Colonic mucosa (tissue), 4 donors: ENCODE results near the gene NFIA. TPM values are rescaled to one million over a fixed set of nuclear protein-coding genes. Genes with fewer than 3 reads are reported as not detected.

Source experiments
- DNase-seq: peaks from one replicate; pipeline ENCODE4 v3.0.0-alpha.2; 2020
- H3K27ac ChIP-seq: fragments of 200-600 bp; one replicate; pipeline ENCODE4 v1.8.0; 2021
- H3K27me3 ChIP-seq: fragments of 200-600 bp; one replicate; pipeline ENCODE4 v1.8.0; 2021
- H3K36me3 ChIP-seq: fragments of 200-600 bp; one replicate; pipeline ENCODE4 v1.8.0; 2021
- H3K4me1 ChIP-seq: fragments of 200-600 bp; one replicate; pipeline ENCODE4 v1.8.0; 2021; ENCODE audit warnings: mild to moderate bottlenecking
- H3K4me3 ChIP-seq: fragments of 200-600 bp; one replicate; pipeline ENCODE4 v1.8.0; 2021
- H3K9ac ChIP-seq, 2 donors: one replicate each; pipeline ENCODE4 v1.7.0; 2013; ENCODE audit warnings: control low read depth in 2 of 2, low read depth in 2 of 2, low read length in 2 of 2
- H3K9me3 ChIP-seq: fragments of 200-600 bp; one replicate; pipeline ENCODE4 v1.8.0; 2021
- CTCF ChIP-seq: fragments of 200-600 bp; IDR thresholded peaks from one replicate; pipeline ENCODE4 v1.8.0; 2022; ENCODE audit warnings: antibody characterized with exemption, mild to moderate bottlenecking
- intact Hi-C: fragments of 100-400 bp; cut with DNase I; formaldehyde crosslinking; loops from one replicate; pipeline ENCODE4 v1.14.1; 2022
- total RNA-seq, 2 donors: library from RNA; stranded (reverse); fragmentation: NEBNext Ultra II Directional in 1 of 2; extraction: Animal tissue kit (Norgen Biotek cat#: 25700) in 1 of 2; gene quantifications; one replicate each; pipeline ENCODE4 v1.2.1, GENCODE V29; 2021
- donor health status: healthy.
- donor health status: DM: no; HTN: no; CAD: no.
- donor health status: DM: no; HTN: no; CAD: no.

Gene NFIA
- total RNA-seq, 2 donors from 2014 or later, result 36.0 to 44.2 TPM

- Histone ChIP-seq H3K4me1 (no peaks in the 10 kb centered on the region), H3K27ac (no peak overlapping the region)
Measured at GRCh38 chr1:61110554-61110953, 28.2 kb downstream of the NFIA start.

GRCh38 chr1:61111084-61112004, 29.0 kb downstream of the NFIA start:
- intact Hi-C loops, result no loop called here
- H3K36me3 ChIP-seq, result no peaks in the 10 kb centered on the region
- no peaks in the 10 kb centered on the region for H3K4me1 ChIP-seq
- no peaks in the 10 kb centered on the region for H3K9me3 ChIP-seq
- no peak overlapping the region for H3K4me3 ChIP-seq
- DNase-seq, result no peak
- H3K27me3 ChIP-seq, result no peaks in the 10 kb centered on the region
- no peak overlapping the region for H3K9ac ChIP-seq
- H3K27ac ChIP-seq, result no peak overlapping the region
- no peak for TF ChIP-seq CTCF

More at GRCh38 chr1:61110554-61110953, 28.2 kb downstream of the NFIA start:
- intact Hi-C loops, result no loop called here
- no peak overlapping the region for H3K4me3 ChIP-seq
- no peak for DNase-seq
- TF ChIP-seq CTCF, result no peak
- no peaks in the 10 kb centered on the region for H3K27me3 ChIP-seq
- H3K36me3 ChIP-seq, result no peaks in the 10 kb centered on the region
- no peaks in the 10 kb centered on the region for H3K9me3 ChIP-seq
- H3K9ac ChIP-seq, result no peak overlapping the region

GRCh38 chr1:61114178-61114870, 32.0 kb downstream of the NFIA start:
- Histone ChIP-seq H3K36me3 (no peaks in the 10 kb centered on the region), H3K9me3 (no peaks in the 10 kb centered on the region), H3K4me1 (no peaks in the 10 kb centered on the region), H3K27me3 (no peaks in the 10 kb centered on the region), H3K9ac (no peak overlapping the region), H3K4me3 (no peak overlapping the region), H3K27ac (no peak overlapping the region)
- no peak for DNase-seq
- TF ChIP-seq CTCF, result no peak
- intact Hi-C loops, result no loop called here

- no peak for TF ChIP-seq CTCF
- no peak for DNase-seq
- Histone ChIP-seq H3K27me3 (no peaks in the 10 kb centered on the region), H3K9ac (no peak overlapping the region), H3K36me3 (no peaks in the 10 kb centered on the region), H3K9me3 (no peaks in the 10 kb centered on the region), H3K4me3 (no peak overlapping the region), H3K4me1 (no peaks in the 10 kb centered on the region), H3K27ac (no peak overlapping the region)
- intact Hi-C loops, result no loop called here
Measured at GRCh38 chr1:61115436-61115835, 33.1 kb downstream of the NFIA start.

GRCh38 chr1:61116421-61116820, 34.1 kb downstream of the NFIA start:
- Histone ChIP-seq H3K27me3 (no peaks in the 10 kb centered on the region), H3K4me3 (no peak overlapping the region), H3K4me1 (peaks cover 2% of the 10 kb centered on the region), H3K36me3 (no peaks in the 10 kb centered on the region), H3K27ac (no peak overlapping the region), H3K9me3 (no peaks in the 10 kb centered on the region), H3K9ac (no peak overlapping the region)
- intact Hi-C loops, result no loop called here
- DNase-seq, result no peak
- no peak for TF ChIP-seq CTCF
